K562 (cell line): ENCODE measurements around the gene DUSP19. TPM values are rescaled to one million over a fixed set of nuclear protein-coding genes. Genes with fewer than 3 reads are reported as not detected.

Experiments used
- CBX5 ChIP-seq: IDR thresholded peaks from 2 replicates; pipeline ENCODE4 v1.6.1; 2014; ENCODE audit warnings: low read depth, borderline replicate concordance
- CC2D1A ChIP-seq: fragments of 450-650 bp; IDR thresholded peaks from 2 replicates; pipeline ENCODE4 v1.6.1; 2017; ENCODE audit warnings: mild to moderate bottlenecking
- CEBPB ChIP-seq: fragments of 450-650 bp; IDR thresholded peaks from 2 replicates; pipeline ENCODE4 v1.6.1; 2016; ENCODE audit warnings: missing genetic modification characterization, missing compliant biosample characterization
- CTCF ChIP-seq, 3 experiments: IDR thresholded peaks in 2 of 3; conservative IDR thresholded peaks in 1 of 3; 2 replicates each; pipeline ENCODE4 v1.5.1; 2011 to 2012; ENCODE audit warnings: low read length in 3 of 3, mild to moderate bottlenecking in 3 of 3, control low read depth in 2 of 3, improper control_type of control experiment in 1 of 3, inconsistent platforms in 1 of 3, low read depth in 1 of 3, mixed read lengths in 1 of 3, moderate library complexity in 1 of 3; ENCODE audit not compliant: insufficient read depth in 2 of 3
- DDX20 ChIP-seq: fragments of 450-650 bp; IDR thresholded peaks from 2 replicates; pipeline ENCODE4 v1.6.1; 2016; ENCODE audit warnings: missing genetic modification characterization, low read depth, mild to moderate bottlenecking, missing compliant biosample characterization, moderate library complexity
- ERF ChIP-seq: fragments of 450-650 bp; formaldehyde crosslinking; IDR thresholded peaks from 2 replicates; pipeline ENCODE4 v1.4.0; 2020; ENCODE audit warnings: mild to moderate bottlenecking, mixed read lengths
- ETV1 ChIP-seq: fragments of 450-650 bp; conservative IDR thresholded peaks from 2 replicates; pipeline ENCODE4 v1.6.1; 2016; ENCODE audit warnings: missing genetic modification characterization, control low read depth, low read depth, missing compliant biosample characterization
- FOXP1 ChIP-seq: sonication (generic); formaldehyde crosslinking; IDR thresholded peaks from 2 replicates; pipeline ENCODE4 v1.8.0; 2022; ENCODE audit warnings: mild to moderate bottlenecking, missing genetic modification reagents
- GABPB1 ChIP-seq: sonication (generic); formaldehyde crosslinking; IDR thresholded peaks from 2 replicates; pipeline ENCODE4 v1.8.0; 2022; ENCODE audit warnings: mild to moderate bottlenecking, missing genetic modification reagents
- GATAD2B ChIP-seq: fragments of 450-650 bp; IDR thresholded peaks from 2 replicates; pipeline ENCODE4 v1.6.1; 2017; ENCODE audit warnings: mild to moderate bottlenecking, borderline replicate concordance
- KDM4B ChIP-seq, 2 experiments: fragments of 450-650 bp in 1 of 2; sonication (generic) in 1 of 2; IDR thresholded peaks; 2 replicates each; pipeline ENCODE4 v1.6.1; 2016 to 2017; ENCODE audit warnings: borderline replicate concordance in 2 of 2, antibody characterized with exemption in 1 of 2, low read depth in 1 of 2, mild to moderate bottlenecking in 1 of 2
- KLF16 ChIP-seq: IDR thresholded peaks from 2 replicates; pipeline ENCODE4 v1.6.1; 2016; ENCODE audit warnings: antibody characterized with exemption
- MTA3 ChIP-seq: fragments of 450-650 bp; formaldehyde crosslinking; IDR thresholded peaks from 2 replicates; pipeline ENCODE4 v1.6.1; 2017; ENCODE audit warnings: mild to moderate bottlenecking, borderline replicate concordance
- MYC ChIP-seq, 2 experiments: fragments of 250-450 bp in 1 of 2; sonication (Bioruptor Pico) in 1 of 2; IDR thresholded peaks; 2 replicates each; pipeline versions ENCODE4 v1.5.1 to v1.6.1; 2012 to 2021; ENCODE audit warnings: low read depth in 2 of 2, borderline replicate concordance in 1 of 2, improper control_type of control experiment in 1 of 2, low read length in 1 of 2, mild to moderate bottlenecking in 1 of 2, moderate library complexity in 1 of 2
- NUFIP1 ChIP-seq: fragments of 450-650 bp; IDR thresholded peaks from 2 replicates; pipeline ENCODE4 v1.6.1; 2018; ENCODE audit not compliant: partially characterized antibody
- POU5F1 ChIP-seq: fragments of 150-350 bp; IDR thresholded peaks from 2 replicates; pipeline ENCODE4 v1.6.1; 2014; ENCODE audit warnings: borderline replicate concordance, low read length, low read depth, mild to moderate bottlenecking; ENCODE audit not compliant: partially characterized antibody
- PREB ChIP-seq: sonication (generic); formaldehyde crosslinking; IDR thresholded peaks from 2 replicates; pipeline ENCODE4 v1.8.1; 2023; ENCODE audit warnings: mild to moderate bottlenecking, missing genetic modification reagents
- RAD21 ChIP-seq, 2 experiments: fragments of 250-450 bp in 1 of 2; fragments of 450-650 bp in 1 of 2; sonication (Bioruptor Pico) in 1 of 2; formaldehyde crosslinking in 1 of 2; IDR thresholded peaks in 1 of 2; conservative IDR thresholded peaks in 1 of 2; 2 replicates each; pipeline versions ENCODE4 v1.4.0 to v1.8.0; 2020 to 2022; ENCODE audit warnings: mild to moderate bottlenecking in 2 of 2, moderate library complexity in 1 of 2
- TAL1 ChIP-seq: fragments of 450-650 bp; IDR thresholded peaks from 2 replicates; pipeline ENCODE4 v1.6.1; 2016; ENCODE audit warnings: mild to moderate bottlenecking
- TCF7L2 ChIP-seq: fragments of 150-350 bp; IDR thresholded peaks from 2 replicates; pipeline ENCODE4 v1.6.1; 2016; ENCODE audit warnings: low read depth, mild to moderate bottlenecking, low read length, moderate library complexity
- WHSC1 ChIP-seq: IDR thresholded peaks from one replicate; pipeline ENCODE4 v1.6.1; 2012; ENCODE audit warnings: low read length, control low read depth, inconsistent platforms
- ZC3H11A ChIP-seq: IDR thresholded peaks from 2 replicates; pipeline ENCODE4 v1.6.1; 2012; ENCODE audit warnings: low read depth, low read length, improper control_type of control experiment
- ZNF695 ChIP-seq: fragments of 450-650 bp; formaldehyde crosslinking; IDR thresholded peaks from 2 replicates; pipeline ENCODE4 v1.4.0; 2020; ENCODE audit warnings: mild to moderate bottlenecking, moderate library complexity
- ZNF707 ChIP-seq: fragments of 250-450 bp; sonication (Bioruptor Pico); conservative IDR thresholded peaks from 2 replicates; pipeline ENCODE4 v1.8.0; 2022; ENCODE audit warnings: inconsistent platforms, mild to moderate bottlenecking, moderate library complexity
- ZNF766 ChIP-seq: fragments of 200-800 bp; sonication (Bioruptor generic); conservative IDR thresholded peaks from 2 replicates; pipeline ENCODE4 v1.6.1; 2016; ENCODE audit warnings: missing genetic modification characterization, missing compliant biosample characterization
- polyA plus RNA-seq, 8 experiments: library from polyadenylated mRNA; depleted of rRNA in 4 of 8; stranded (reverse) in 5 of 8; unstranded in 3 of 8; fragments of >200 nt; fragmentation: Nextera tagmentation in 2 of 8; fragmentation: Illumina TruSeq in 1 of 8; extraction: Ambion mirVana in 2 of 8; extraction: Trizol in 1 of 8; gene quantifications; 2 replicates each; pipeline versions ENCODE4 v1.2.1 to v1.2.3, GENCODE V29; 2011 to 2014; ENCODE audit warnings: inconsistent platforms in 1 of 8, missing spikeins in 1 of 8
- total RNA-seq, 7 experiments: library from RNA; depleted of rRNA in 6 of 7; stranded (reverse); fragments of >200 nt in 6 of 7; fragmentation: Illumina TruSeq in 2 of 7; extraction: Trizol in 2 of 7; gene quantifications; 2 replicates each; pipeline versions ENCODE4 v1.2.1 to v1.2.3, GENCODE V29; 2011 to 2021; ENCODE audit warnings: low replicate concordance in 1 of 7

DUSP19 gene
- total and polyA plus RNA-seq, 9 of the 15 experiments (the other 6 are each of a cell fraction or from before 2014, with no cell fraction given): 1.6 to 6.3 (median 3.1) TPM

- no peak for TF ChIP-seq ZC3H11A
- TF ChIP-seq ETV1 (tag): no peak
- no peak for TF ChIP-seq KLF16
- no peak for TF ChIP-seq CC2D1A
- 0 out of 2 replicates have a peak, but pooled peaks have one; percentile 40 for TF ChIP-seq CBX5
- TF ChIP-seq ERF (CRISPR knock-in tag): no peak
- peak; percentile 77; the same call in 1 of the 2 replicates for TF ChIP-seq PREB (CRISPR knock-in tag)
- no peak for TF ChIP-seq WHSC1
- no peak for TF ChIP-seq TAL1
- TF ChIP-seq TCF7L2: no peak
- TF ChIP-seq ZNF707 (CRISPR knock-in tag): peak; percentile 77
- TF ChIP-seq MYC (IDR thresholded peaks at IDR 0.05; ENCODE audit: low read depth, low read length): no peak
- no peak for TF ChIP-seq MYC (CRISPR knock-in tag; IDR thresholded peaks at IDR 0.05; ENCODE audit: borderline replicate concordance, low read depth)
- TF ChIP-seq KDM4B (IDR thresholded peaks at IDR 0.05; ENCODE audit: borderline replicate concordance in 2 of 2, low read depth in 1 of 2): no peak
- TF ChIP-seq ZNF695 (CRISPR knock-in tag): no peak
- peak in 1 of 2 experiments; percentile 48; a peak in 2 of 4 replicates for TF ChIP-seq RAD21 (CRISPR knock-in tag; conservative IDR thresholded peaks at IDR 0.05 in 1 of 2, IDR thresholded peaks at IDR 0.05 in 1 of 2)
- no peak for TF ChIP-seq MTA3
- TF ChIP-seq FOXP1 (CRISPR knock-in tag): no peak
- TF ChIP-seq GABPB1: 0 out of 2 replicates have a peak, but pooled peaks have one; percentile 27
- peak; percentile 59 to 66 (median 62) for TF ChIP-seq CTCF (IDR thresholded peaks at IDR 0.05 in 2 of 3, conservative IDR thresholded peaks at IDR 0.05 in 1 of 3; ENCODE audit: insufficient read depth in 2 of 3, low read depth in 1 of 3, low read length in 3 of 3)
- TF ChIP-seq CEBPB (tag): no peak
- no peak for TF ChIP-seq NUFIP1
- TF ChIP-seq ZNF766: no peak
- TF ChIP-seq DDX20 (tag): no peak
- TF ChIP-seq POU5F1: no peak
- no peak for TF ChIP-seq GATAD2B
Measured at GRCh38 chr2:183070942-183071844, 7.4 kb upstream of the DUSP19 start (continued).
